MG63 (cell line): ENCODE data around the gene KRTAP4-7. TPM values are rescaled to one million over a fixed set of nuclear protein-coding genes. Genes with fewer than 3 reads are reported as not detected.
"Not testable (repeated sequence)": the region's sequence is repeated elsewhere in the genome, so short reads cannot be mapped to it uniquely, and the experiment has no call there.

Experiments
- DNase-seq: peaks from one replicate; pipeline ENCODE4 v3.0.0-alpha.2; 2020
- H3K27me3 ChIP-seq: fragments of 250-450 bp; sonication (Bioruptor Pico); 2 replicates; pipeline ENCODE4 v1.5.1; 2020; ENCODE audit warnings: mild to moderate bottlenecking, moderate library complexity
- H3K36me3 ChIP-seq: fragments of 250-450 bp; sonication (Bioruptor Pico); 2 replicates; pipeline ENCODE4 v1.5.1; 2020; ENCODE audit warnings: mild to moderate bottlenecking, moderate library complexity
- H3K4me3 ChIP-seq: fragments of 250-450 bp; sonication (Bioruptor Pico); 2 replicates; pipeline ENCODE4 v1.5.1; 2020; ENCODE audit warnings: mild to moderate bottlenecking, moderate library complexity
- H3K9me3 ChIP-seq: fragments of 250-450 bp; sonication (Bioruptor Pico); 2 replicates; pipeline ENCODE4 v1.5.1; 2020; ENCODE audit warnings: mild to moderate bottlenecking, moderate library complexity
- total RNA-seq: library from RNA; depleted of rRNA; stranded (reverse); fragments of >200 nt; shearing (Covaris generic); gene quantifications from 2 replicates; pipeline ENCODE4 v1.2.3, GENCODE V29; 2014; ENCODE audit warnings: low replicate concordance; rRNA removed

KRTAP4-7 gene
- total RNA-seq, 1 experiment from 2014 or later, result not detected

- H3K27me3 ChIP-seq, H3K36me3 ChIP-seq, DNase-seq, H3K4me3 ChIP-seq: not testable (repeated sequence)
- H3K9me3 ChIP-seq, result peaks cover 11% of the 10 kb centered on the region
Observed at GRCh38 chr17:41123292-41123990, 39.5 kb downstream of the KRTAP4-7 start.

GRCh38 chr17:41123991-41124371, 40.0 kb downstream of the KRTAP4-7 start, which contains the start of gene KRTAP4-12:
TSS of gene KRTAP4-12 (minus strand) at chr17:41124182. CDS start at chr17:41124122, 60 bp downstream.
- not testable (repeated sequence) for H3K27me3 ChIP-seq, H3K4me3 ChIP-seq

GRCh38 chr17:41125064-41125463, 41.1 kb downstream of the KRTAP4-7 start:
- Histone ChIP-seq H3K27me3 (no peaks in the 10 kb centered on the region), H3K4me3 (no peak overlapping the region), H3K9me3 (peaks cover 12% of the 10 kb centered on the region)

More at GRCh38 chr17:41123991-41124371, 40.0 kb downstream of the KRTAP4-7 start, which contains the start of gene KRTAP4-12:
- not testable (repeated sequence) for DNase-seq, H3K36me3 ChIP-seq
- peaks cover 11% of the 10 kb centered on the region for H3K9me3 ChIP-seq

GRCh38 chr17:41126412-41126811, 42.5 kb downstream of the KRTAP4-7 start:
- no peak for DNase-seq
- peaks cover 15% of the 10 kb centered on the region for H3K9me3 ChIP-seq
- H3K4me3 ChIP-seq, result no peak overlapping the region
- no peaks in the 10 kb centered on the region for H3K27me3 ChIP-seq
- no peaks in the 10 kb centered on the region for H3K36me3 ChIP-seq

More at GRCh38 chr17:41125064-41125463, 41.1 kb downstream of the KRTAP4-7 start:
- no peaks in the 10 kb centered on the region for H3K36me3 ChIP-seq
- DNase-seq, result no peak

GRCh38 chr17:41127371-41127770, 43.4 kb downstream of the KRTAP4-7 start:
- no peaks in the 10 kb centered on the region for H3K36me3 ChIP-seq
- H3K9me3 ChIP-seq, result peaks cover 15% of the 10 kb centered on the region
- DNase-seq, result no peak

GRCh38 chr17:41131979-41132378, 48.0 kb downstream of the KRTAP4-7 start:
- Histone ChIP-seq H3K27me3 (no peaks in the 10 kb centered on the region), H3K9me3 (peaks cover 12% of the 10 kb centered on the region), H3K36me3 (no peaks in the 10 kb centered on the region), H3K4me3 (no peak overlapping the region)
- DNase-seq, result no peak

More at GRCh38 chr17:41127371-41127770, 43.4 kb downstream of the KRTAP4-7 start:
- no peaks in the 10 kb centered on the region for H3K27me3 ChIP-seq
- H3K4me3 ChIP-seq, result no peak overlapping the region

GRCh38 chr17:41133880-41134735, 50.2 kb downstream of the KRTAP4-7 start:
- no peaks in the 10 kb centered on the region for H3K27me3 ChIP-seq
- no peaks in the 10 kb centered on the region for H3K36me3 ChIP-seq
- DNase-seq, result no peak
- no peak overlapping the region for H3K4me3 ChIP-seq
- peaks cover 23% of the 10 kb centered on the region for H3K9me3 ChIP-seq

Other genes with a start within 250 kb of the KRTAP4-7 start
- gene KRT12, start 216.9 kb upstream of the KRTAP4-7 start, total RNA-seq, result not detected in 2 replicates
- not detected in 2 replicates for gene KRT20, start 198.9 kb upstream of the KRTAP4-7 start, total RNA-seq
- gene KRT23, start 146.5 kb upstream of the KRTAP4-7 start, total RNA-seq, result 0.07 TPM in 1 of 2 replicates, not detected in the other
- gene KRT39, start 117.2 kb upstream of the KRTAP4-7 start, total RNA-seq, result not detected in 2 replicates
- not detected in 2 replicates for gene KRT40, start 99.8 kb upstream of the KRTAP4-7 start, total RNA-seq
- gene KRTAP3-3, start 90.0 kb upstream of the KRTAP4-7 start, total RNA-seq, result not detected in 2 replicates
- gene KRTAP3-2, start 84.2 kb upstream of the KRTAP4-7 start, total RNA-seq, result not detected in 2 replicates
- gene KRTAP3-1, start 75.0 kb upstream of the KRTAP4-7 start, total RNA-seq, result not detected in 2 replicates
- 1.2 and 3.2 TPM in 2 replicates for gene KRTAP1-5, start 56.9 kb upstream of the KRTAP4-7 start, total RNA-seq
- gene KRTAP1-4, start 54.0 kb upstream of the KRTAP4-7 start, total RNA-seq, result not detected in 2 replicates
- gene KRTAP1-3, start 49.3 kb upstream of the KRTAP4-7 start, total RNA-seq, result not detected in 2 replicates
- 0.33 TPM in 1 of 2 replicates, not detected in the other for gene KRTAP1-1, start 42.7 kb upstream of the KRTAP4-7 start, total RNA-seq
- gene KRTAP2-1, start 36.8 kb upstream of the KRTAP4-7 start, total RNA-seq, result not detected in 2 replicates
- not detected in 2 replicates for gene KRTAP2-2, start 28.9 kb upstream of the KRTAP4-7 start, total RNA-seq
- 0.33 TPM in 1 of 2 replicates, not detected in the other for gene KRTAP2-3, start 24.0 kb upstream of the KRTAP4-7 start, total RNA-seq
- not detected in 2 replicates for gene KRTAP2-4, start 18.3 kb upstream of the KRTAP4-7 start, total RNA-seq
- not detected in 2 replicates for gene KRTAP4-8, start 14.0 kb downstream of the KRTAP4-7 start, total RNA-seq
- not detected in 2 replicates for gene KRTAP4-16, start 18.1 kb downstream of the KRTAP4-7 start, total RNA-seq
- not detected in 2 replicates for gene KRTAP4-9, start 21.2 kb downstream of the KRTAP4-7 start, total RNA-seq
- gene KRTAP4-11, start 34.2 kb downstream of the KRTAP4-7 start, total RNA-seq, result not detected in 2 replicates
- not detected in 2 replicates for gene KRTAP4-12, start 40.0 kb downstream of the KRTAP4-7 start, total RNA-seq
- not detected in 2 replicates for gene KRTAP4-6, start 56.4 kb downstream of the KRTAP4-7 start, total RNA-seq
- not detected in 2 replicates for gene KRTAP4-5, start 65.7 kb downstream of the KRTAP4-7 start, total RNA-seq
- gene KRTAP4-4, start 76.6 kb downstream of the KRTAP4-7 start, total RNA-seq, result not detected in 2 replicates
- not detected in 2 replicates for gene KRTAP4-3, start 84.1 kb downstream of the KRTAP4-7 start, total RNA-seq
- gene KRTAP4-2, start 94.1 kb downstream of the KRTAP4-7 start, total RNA-seq, result not detected in 2 replicates
- not detected in 2 replicates for gene KRTAP4-1, start 100.8 kb downstream of the KRTAP4-7 start, total RNA-seq
- gene KRTAP9-1, start 105.7 kb downstream of the KRTAP4-7 start, total RNA-seq, result not detected in 2 replicates
- not detected in 2 replicates for gene KRTAP9-2, start 142.5 kb downstream of the KRTAP4-7 start, total RNA-seq
- gene KRTAP9-3, start 148.3 kb downstream of the KRTAP4-7 start, total RNA-seq, result not detected in 2 replicates
- gene KRTAP9-8, start 153.8 kb downstream of the KRTAP4-7 start, total RNA-seq, result not detected in 2 replicates
- gene KRTAP9-4, start 165.5 kb downstream of the KRTAP4-7 start, total RNA-seq, result not detected in 2 replicates
- not detected in 2 replicates for gene KRTAP9-9, start 171.2 kb downstream of the KRTAP4-7 start, total RNA-seq
- not detected in 2 replicates for gene KRTAP9-6, start 181.2 kb downstream of the KRTAP4-7 start, total RNA-seq
- not detected in 2 replicates for gene KRTAP9-7, start 191.5 kb downstream of the KRTAP4-7 start, total RNA-seq
- not detected in 2 replicates for gene KRTAP29-1, start 218.7 kb downstream of the KRTAP4-7 start, total RNA-seq
- not detected in 2 replicates for gene KRTAP16-1, start 225.2 kb downstream of the KRTAP4-7 start, total RNA-seq
- gene KRTAP17-1, start 231.6 kb downstream of the KRTAP4-7 start, total RNA-seq, result not detected in 2 replicates